ENCODE data around the gene CFAP45. TPM values are rescaled to one million over a fixed set of nuclear protein-coding genes. Genes with fewer than 3 reads are reported as not detected.

Gene CFAP45
- total RNA-seq, 1 experiment from 2014 or later: 0.48 TPM

DNA sequence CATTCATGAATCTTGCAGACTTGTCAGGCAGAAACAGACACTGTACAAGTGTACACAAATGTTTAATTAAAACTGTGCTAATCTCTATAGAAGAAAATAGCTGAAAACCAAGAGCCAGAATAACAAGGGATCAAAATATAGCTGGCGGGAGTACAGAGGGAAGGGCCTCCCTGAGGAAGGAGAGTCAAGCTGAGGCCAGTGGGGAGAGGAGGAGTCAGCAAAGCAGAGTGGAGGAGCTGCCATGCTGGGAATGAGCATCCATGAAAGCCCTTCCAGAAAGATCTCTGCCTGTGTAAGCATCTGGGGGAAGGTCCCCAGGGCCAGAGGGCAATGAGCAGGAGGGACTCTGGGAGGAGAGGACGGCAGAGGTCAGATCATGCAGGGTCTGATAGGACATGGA, 58.2 kb downstream of the CFAP45 start:
- no peaks in the 10 kb centered on the region for H3K9me3 Mint-ChIP-seq
- H3K4me3 Mint-ChIP-seq: no peak overlapping the region
- CTCF ChIA-PET: interaction anchor here (1.0 to 3.7 kb wide), 7 partner anchors 12 to 237 kb away, joined by 3 to 19 read pairs (median 6); no protein-coding TSS in a partner anchor
- H3K27ac Mint-ChIP-seq: no peak overlapping the region
- ATAC-seq (no peak), DNase-seq (ENCODE audit: low spot score) (no peak)
- peaks cover 6% of the 10 kb centered on the region for H3K4me1 Mint-ChIP-seq
- no peaks in the 10 kb centered on the region for H3K36me3 Mint-ChIP-seq
- TF ChIP-seq, protein P1, sequence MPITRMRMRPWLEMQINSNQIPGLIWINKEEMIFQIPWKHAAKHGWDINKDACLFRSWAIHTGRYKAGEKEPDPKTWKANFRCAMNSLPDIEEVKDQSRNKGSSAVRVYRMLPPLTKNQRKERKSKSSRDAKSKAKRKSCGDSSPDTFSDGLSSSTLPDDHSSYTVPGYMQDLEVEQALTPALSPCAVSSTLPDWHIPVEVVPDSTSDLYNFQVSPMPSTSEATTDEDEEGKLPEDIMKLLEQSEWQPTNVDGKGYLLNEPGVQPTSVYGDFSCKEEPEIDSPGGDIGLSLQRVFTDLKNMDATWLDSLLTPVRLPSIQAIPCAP (CRISPR knock-in tag; IDR thresholded peaks at IDR 0.05): no peak
- TF ChIP-seq, protein P2, sequence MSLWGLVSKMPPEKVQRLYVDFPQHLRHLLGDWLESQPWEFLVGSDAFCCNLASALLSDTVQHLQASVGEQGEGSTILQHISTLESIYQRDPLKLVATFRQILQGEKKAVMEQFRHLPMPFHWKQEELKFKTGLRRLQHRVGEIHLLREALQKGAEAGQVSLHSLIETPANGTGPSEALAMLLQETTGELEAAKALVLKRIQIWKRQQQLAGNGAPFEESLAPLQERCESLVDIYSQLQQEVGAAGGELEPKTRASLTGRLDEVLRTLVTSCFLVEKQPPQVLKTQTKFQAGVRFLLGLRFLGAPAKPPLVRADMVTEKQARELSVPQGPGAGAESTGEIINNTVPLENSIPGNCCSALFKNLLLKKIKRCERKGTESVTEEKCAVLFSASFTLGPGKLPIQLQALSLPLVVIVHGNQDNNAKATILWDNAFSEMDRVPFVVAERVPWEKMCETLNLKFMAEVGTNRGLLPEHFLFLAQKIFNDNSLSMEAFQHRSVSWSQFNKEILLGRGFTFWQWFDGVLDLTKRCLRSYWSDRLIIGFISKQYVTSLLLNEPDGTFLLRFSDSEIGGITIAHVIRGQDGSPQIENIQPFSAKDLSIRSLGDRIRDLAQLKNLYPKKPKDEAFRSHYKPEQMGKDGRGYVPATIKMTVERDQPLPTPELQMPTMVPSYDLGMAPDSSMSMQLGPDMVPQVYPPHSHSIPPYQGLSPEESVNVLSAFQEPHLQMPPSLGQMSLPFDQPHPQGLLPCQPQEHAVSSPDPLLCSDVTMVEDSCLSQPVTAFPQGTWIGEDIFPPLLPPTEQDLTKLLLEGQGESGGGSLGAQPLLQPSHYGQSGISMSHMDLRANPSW (CRISPR knock-in tag; conservative IDR thresholded peaks at IDR 0.05; ENCODE audit: low read depth): no peak
- TF ChIP-seq, protein P3, sequence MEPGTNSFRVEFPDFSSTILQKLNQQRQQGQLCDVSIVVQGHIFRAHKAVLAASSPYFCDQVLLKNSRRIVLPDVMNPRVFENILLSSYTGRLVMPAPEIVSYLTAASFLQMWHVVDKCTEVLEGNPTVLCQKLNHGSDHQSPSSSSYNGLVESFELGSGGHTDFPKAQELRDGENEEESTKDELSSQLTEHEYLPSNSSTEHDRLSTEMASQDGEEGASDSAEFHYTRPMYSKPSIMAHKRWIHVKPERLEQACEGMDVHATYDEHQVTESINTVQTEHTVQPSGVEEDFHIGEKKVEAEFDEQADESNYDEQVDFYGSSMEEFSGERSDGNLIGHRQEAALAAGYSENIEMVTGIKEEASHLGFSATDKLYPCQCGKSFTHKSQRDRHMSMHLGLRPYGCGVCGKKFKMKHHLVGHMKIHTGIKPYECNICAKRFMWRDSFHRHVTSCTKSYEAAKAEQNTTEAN (CRISPR knock-in tag; IDR thresholded peaks at IDR 0.05): no peak
- TF ChIP-seq JUN (CRISPR knock-in tag; IDR thresholded peaks at IDR 0.05) (no peak), MXD4 (CRISPR knock-in tag; IDR thresholded peaks at IDR 0.05; ENCODE audit: borderline replicate concordance) (no peak), GABPB1 (CRISPR knock-in tag; IDR thresholded peaks at IDR 0.05) (no peak), MYBL2 (CRISPR knock-in tag; IDR thresholded peaks at IDR 0.05) (no peak), NFYB (CRISPR knock-in tag; conservative IDR thresholded peaks at IDR 0.05; ENCODE audit: low read depth) (no peak)
- TF ChIP-seq, protein P4, sequence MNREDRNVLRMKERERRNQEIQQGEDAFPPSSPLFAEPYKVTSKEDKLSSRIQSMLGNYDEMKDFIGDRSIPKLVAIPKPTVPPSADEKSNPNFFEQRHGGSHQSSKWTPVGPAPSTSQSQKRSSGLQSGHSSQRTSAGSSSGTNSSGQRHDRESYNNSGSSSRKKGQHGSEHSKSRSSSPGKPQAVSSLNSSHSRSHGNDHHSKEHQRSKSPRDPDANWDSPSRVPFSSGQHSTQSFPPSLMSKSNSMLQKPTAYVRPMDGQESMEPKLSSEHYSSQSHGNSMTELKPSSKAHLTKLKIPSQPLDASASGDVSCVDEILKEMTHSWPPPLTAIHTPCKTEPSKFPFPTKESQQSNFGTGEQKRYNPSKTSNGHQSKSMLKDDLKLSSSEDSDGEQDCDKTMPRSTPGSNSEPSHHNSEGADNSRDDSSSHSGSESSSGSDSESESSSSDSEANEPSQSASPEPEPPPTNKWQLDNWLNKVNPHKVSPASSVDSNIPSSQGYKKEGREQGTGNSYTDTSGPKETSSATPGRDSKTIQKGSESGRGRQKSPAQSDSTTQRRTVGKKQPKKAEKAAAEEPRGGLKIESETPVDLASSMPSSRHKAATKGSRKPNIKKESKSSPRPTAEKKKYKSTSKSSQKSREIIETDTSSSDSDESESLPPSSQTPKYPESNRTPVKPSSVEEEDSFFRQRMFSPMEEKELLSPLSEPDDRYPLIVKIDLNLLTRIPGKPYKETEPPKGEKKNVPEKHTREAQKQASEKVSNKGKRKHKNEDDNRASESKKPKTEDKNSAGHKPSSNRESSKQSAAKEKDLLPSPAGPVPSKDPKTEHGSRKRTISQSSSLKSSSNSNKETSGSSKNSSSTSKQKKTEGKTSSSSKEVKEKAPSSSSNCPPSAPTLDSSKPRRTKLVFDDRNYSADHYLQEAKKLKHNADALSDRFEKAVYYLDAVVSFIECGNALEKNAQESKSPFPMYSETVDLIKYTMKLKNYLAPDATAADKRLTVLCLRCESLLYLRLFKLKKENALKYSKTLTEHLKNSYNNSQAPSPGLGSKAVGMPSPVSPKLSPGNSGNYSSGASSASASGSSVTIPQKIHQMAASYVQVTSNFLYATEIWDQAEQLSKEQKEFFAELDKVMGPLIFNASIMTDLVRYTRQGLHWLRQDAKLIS (CRISPR knock-in tag; IDR thresholded peaks at IDR 0.05; ENCODE audit: borderline replicate concordance): no peak
- TF ChIP-seq, protein P5, sequence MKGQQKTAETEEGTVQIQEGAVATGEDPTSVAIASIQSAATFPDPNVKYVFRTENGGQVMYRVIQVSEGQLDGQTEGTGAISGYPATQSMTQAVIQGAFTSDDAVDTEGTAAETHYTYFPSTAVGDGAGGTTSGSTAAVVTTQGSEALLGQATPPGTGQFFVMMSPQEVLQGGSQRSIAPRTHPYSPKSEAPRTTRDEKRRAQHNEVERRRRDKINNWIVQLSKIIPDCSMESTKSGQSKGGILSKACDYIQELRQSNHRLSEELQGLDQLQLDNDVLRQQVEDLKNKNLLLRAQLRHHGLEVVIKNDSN (CRISPR knock-in tag; IDR thresholded peaks at IDR 0.05): no peak
- peaks cover 2% of the 10 kb centered on the region; the same call in 1 of the 2 replicates for H3K27me3 Mint-ChIP-seq (ENCODE audit: low read depth)
- POLR2A ChIA-PET: interaction anchor here (0.6 kb wide), 1 partner anchor 12 kb away, joined by 6 read pairs; no protein-coding TSS in a partner anchor

DNA sequence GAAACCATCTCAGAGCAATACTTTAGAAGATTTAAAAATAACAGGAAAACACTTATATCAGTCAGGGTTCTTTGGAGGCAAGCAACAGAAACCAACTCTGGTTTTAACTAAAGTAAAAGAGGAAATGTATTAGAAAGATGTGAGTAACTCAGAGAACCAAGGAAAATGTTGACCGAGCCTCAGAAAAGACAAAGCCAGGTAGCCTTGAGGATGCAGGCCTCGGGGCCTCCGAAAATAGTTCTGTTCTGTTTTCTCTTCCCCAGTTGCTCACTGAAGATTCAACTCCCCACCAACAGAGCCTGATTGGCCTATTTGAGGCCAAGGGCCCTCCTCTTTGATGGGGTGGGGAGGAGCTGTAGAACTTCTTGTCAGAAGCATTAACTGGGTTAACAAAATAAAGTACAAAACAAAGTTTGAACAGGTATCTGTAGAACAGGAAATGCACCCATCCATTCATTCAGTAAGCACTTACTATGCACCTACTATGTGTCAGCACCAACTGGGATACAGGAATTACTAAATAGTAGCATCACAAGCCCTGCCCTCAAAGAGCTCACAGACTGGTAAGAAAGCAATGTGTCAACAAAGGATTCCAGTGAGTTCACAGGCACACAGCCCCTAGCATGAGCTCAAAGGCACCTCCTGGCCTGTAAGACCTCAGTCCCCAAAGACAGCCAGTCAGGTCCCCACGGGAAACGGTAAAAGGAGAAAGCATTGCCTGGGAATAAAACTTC, 60.7 kb downstream of the CFAP45 start:
- DNase-seq (ENCODE audit: low spot score): no peak
- ChIA-PET POLR2A (no interaction called here), CTCF (interaction anchor here (0.9 to 3.7 kb wide), 4 partner anchors 12 to 59 kb away, joined by 3 to 19 read pairs (median 3); partner anchors contain the start of gene DUSP23)
- no peaks in the 10 kb centered on the region; the same call in 1 of the 2 replicates for H3K27me3 Mint-ChIP-seq (ENCODE audit: low read depth)
- no peak overlapping the region for H3K4me3 Mint-ChIP-seq
- no peaks in the 10 kb centered on the region for H3K9me3 Mint-ChIP-seq
- no peak for ATAC-seq
- H3K36me3 Mint-ChIP-seq: no peaks in the 10 kb centered on the region
- peaks cover 9% of the 10 kb centered on the region for H3K4me1 Mint-ChIP-seq
- H3K27ac Mint-ChIP-seq: no peak overlapping the region
- TF ChIP-seq ZNF138 (CRISPR knock-in tag; conservative IDR thresholded peaks at IDR 0.05) (no peak), ELF4 (CRISPR knock-in tag; IDR thresholded peaks at IDR 0.05; ENCODE audit: low read depth) (no peak), ZNF263 (CRISPR knock-in tag; IDR thresholded peaks at IDR 0.05; ENCODE audit: low read depth) (no peak), NR2C2 (CRISPR knock-in tag; IDR thresholded peaks at IDR 0.05) (no peak)
- TF ChIP-seq, protein P6, sequence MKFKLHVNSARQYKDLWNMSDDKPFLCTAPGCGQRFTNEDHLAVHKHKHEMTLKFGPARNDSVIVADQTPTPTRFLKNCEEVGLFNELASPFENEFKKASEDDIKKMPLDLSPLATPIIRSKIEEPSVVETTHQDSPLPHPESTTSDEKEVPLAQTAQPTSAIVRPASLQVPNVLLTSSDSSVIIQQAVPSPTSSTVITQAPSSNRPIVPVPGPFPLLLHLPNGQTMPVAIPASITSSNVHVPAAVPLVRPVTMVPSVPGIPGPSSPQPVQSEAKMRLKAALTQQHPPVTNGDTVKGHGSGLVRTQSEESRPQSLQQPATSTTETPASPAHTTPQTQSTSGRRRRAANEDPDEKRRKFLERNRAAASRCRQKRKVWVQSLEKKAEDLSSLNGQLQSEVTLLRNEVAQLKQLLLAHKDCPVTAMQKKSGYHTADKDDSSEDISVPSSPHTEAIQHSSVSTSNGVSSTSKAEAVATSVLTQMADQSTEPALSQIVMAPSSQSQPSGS (CRISPR knock-in tag; IDR thresholded peaks at IDR 0.05; ENCODE audit: borderline replicate concordance, low read depth): no peak
- TF ChIP-seq, protein P7, sequence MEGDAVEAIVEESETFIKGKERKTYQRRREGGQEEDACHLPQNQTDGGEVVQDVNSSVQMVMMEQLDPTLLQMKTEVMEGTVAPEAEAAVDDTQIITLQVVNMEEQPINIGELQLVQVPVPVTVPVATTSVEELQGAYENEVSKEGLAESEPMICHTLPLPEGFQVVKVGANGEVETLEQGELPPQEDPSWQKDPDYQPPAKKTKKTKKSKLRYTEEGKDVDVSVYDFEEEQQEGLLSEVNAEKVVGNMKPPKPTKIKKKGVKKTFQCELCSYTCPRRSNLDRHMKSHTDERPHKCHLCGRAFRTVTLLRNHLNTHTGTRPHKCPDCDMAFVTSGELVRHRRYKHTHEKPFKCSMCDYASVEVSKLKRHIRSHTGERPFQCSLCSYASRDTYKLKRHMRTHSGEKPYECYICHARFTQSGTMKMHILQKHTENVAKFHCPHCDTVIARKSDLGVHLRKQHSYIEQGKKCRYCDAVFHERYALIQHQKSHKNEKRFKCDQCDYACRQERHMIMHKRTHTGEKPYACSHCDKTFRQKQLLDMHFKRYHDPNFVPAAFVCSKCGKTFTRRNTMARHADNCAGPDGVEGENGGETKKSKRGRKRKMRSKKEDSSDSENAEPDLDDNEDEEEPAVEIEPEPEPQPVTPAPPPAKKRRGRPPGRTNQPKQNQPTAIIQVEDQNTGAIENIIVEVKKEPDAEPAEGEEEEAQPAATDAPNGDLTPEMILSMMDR (IDR thresholded peaks at IDR 0.05): no peak
- TF ChIP-seq, protein P4 (CRISPR knock-in tag; IDR thresholded peaks at IDR 0.05; ENCODE audit: borderline replicate concordance): no peak
